HepG2 (cell line): ENCODE data around the gene RHOG. TPM values are rescaled to one million over a fixed set of nuclear protein-coding genes. Genes with fewer than 3 reads are reported as not detected.

Experiments used
- BRF2 ChIP-seq: sonication (generic); formaldehyde crosslinking; IDR thresholded peaks from 2 replicates; pipeline ENCODE4 v1.8.1; 2022; ENCODE audit warnings: mild to moderate bottlenecking, missing genetic modification reagents
- GPN1 ChIP-seq: sonication (generic); formaldehyde crosslinking; IDR thresholded peaks from 2 replicates; pipeline ENCODE4 v1.5.1; 2020; ENCODE audit warnings: missing genetic modification reagents, borderline replicate concordance
- GTF2F1 ChIP-seq: fragments of 150-350 bp; IDR thresholded peaks from 2 replicates; pipeline ENCODE4 v1.6.1; 2014; ENCODE audit warnings: low read length
- ISX ChIP-seq: sonication (generic); formaldehyde crosslinking; conservative IDR thresholded peaks from 2 replicates; pipeline ENCODE4 v1.5.0; 2020; ENCODE audit warnings: missing genetic modification reagents
- KDM4B ChIP-seq: sonication (generic); formaldehyde crosslinking; IDR thresholded peaks from 2 replicates; pipeline ENCODE4 v1.4.0; 2020; ENCODE audit warnings: missing genetic modification reagents
- MAX ChIP-seq: IDR thresholded peaks from 2 replicates; pipeline ENCODE4 v1.6.1; 2012; ENCODE audit warnings: inconsistent platforms
- MED1 ChIP-seq: sonication (generic); formaldehyde crosslinking; IDR thresholded peaks from 2 replicates; pipeline ENCODE4 v1.4.0; 2020; ENCODE audit warnings: missing genetic modification reagents
- MEF2D ChIP-seq: sonication (generic); formaldehyde crosslinking; IDR thresholded peaks from 2 replicates; pipeline ENCODE4 v1.5.1; 2020; ENCODE audit warnings: mild to moderate bottlenecking, missing genetic modification reagents
- MIXL1 ChIP-seq: IDR thresholded peaks from 2 replicates; pipeline ENCODE4 v1.6.1; 2016
- RBM39 ChIP-seq: fragments of 200-400 bp; formaldehyde crosslinking; IDR thresholded peaks from one replicate; pipeline ENCODE4 v1.6.1; 2018; ENCODE audit warnings: antibody characterized with exemption, mild to moderate bottlenecking, low read depth, low read length; ENCODE audit not compliant: poor library complexity, severe bottlenecking
- RFX5 ChIP-seq: IDR thresholded peaks from 2 replicates; pipeline ENCODE4 v1.6.1; 2011; ENCODE audit warnings: low read depth, low read length, improper control_type of control experiment
- SIX1 ChIP-seq: sonication (generic); formaldehyde crosslinking; IDR thresholded peaks from 2 replicates; pipeline ENCODE4 v1.4.0; 2020; ENCODE audit warnings: missing genetic modification reagents, borderline replicate concordance
- TEF ChIP-seq: sonication (generic); formaldehyde crosslinking; IDR thresholded peaks from 2 replicates; pipeline ENCODE4 v1.5.0; 2020; ENCODE audit warnings: missing genetic modification reagents
- THAP11 ChIP-seq: IDR thresholded peaks from 2 replicates; pipeline ENCODE4 v1.6.1; 2016; ENCODE audit warnings: missing biosample characterization, missing genetic modification reagents
- ZNF496 ChIP-seq: sonication (generic); formaldehyde crosslinking; IDR thresholded peaks from 2 replicates; pipeline ENCODE4 v1.8.1; 2023; ENCODE audit warnings: mild to moderate bottlenecking, moderate library complexity, missing genetic modification reagents; ENCODE audit not compliant: insufficient replicate concordance
- ZNF512B ChIP-seq: sonication (generic); formaldehyde crosslinking; IDR thresholded peaks from 2 replicates; pipeline ENCODE4 v1.5.1; 2020; ENCODE audit warnings: missing genetic modification reagents, mild to moderate bottlenecking, borderline replicate concordance
- ZNF646 ChIP-seq: sonication (generic); formaldehyde crosslinking; IDR thresholded peaks from 2 replicates; pipeline ENCODE4 v1.9.0; 2021; ENCODE audit warnings: mild to moderate bottlenecking, missing genetic modification reagents
- ZNF883 ChIP-seq: sonication (generic); formaldehyde crosslinking; IDR thresholded peaks from 2 replicates; pipeline ENCODE4 v1.5.1; 2020; ENCODE audit warnings: mild to moderate bottlenecking, missing genetic modification reagents; ENCODE audit errors: not compliant biosample characterization
- polyA plus RNA-seq, 8 experiments: library from polyadenylated mRNA; depleted of rRNA in 3 of 8; stranded (reverse) in 7 of 8; unstranded in 1 of 8; fragments of >200 nt; fragmentation: Illumina TruSeq in 4 of 8; extraction: Trizol in 4 of 8; gene quantifications; 2 replicates each; pipeline versions ENCODE4 v1.2.1 to v1.2.3, GENCODE V29; 2011 to 2016; ENCODE audit warnings: low read depth in 4 of 8, missing spikeins in 1 of 8, mixed read lengths in 1 of 8; ENCODE audit not compliant: insufficient read depth in 1 of 8
- total RNA-seq, 5 experiments: library from RNA; depleted of rRNA; stranded (reverse); fragments of >200 nt; fragmentation: Illumina TruSeq; extraction: Trizol; gene quantifications; 2 replicates each; pipeline ENCODE4 v1.2.3, GENCODE V29; 2016; ENCODE audit warnings: low read depth in 1 of 5

Gene RHOG
- total and polyA plus RNA-seq, 2 of the 13 experiments (the other 11 are each of a cell fraction or from before 2014, with no cell fraction given) = 7.7 to 23.4 TPM

- peak; percentile 90; the same call in 1 of the 2 replicates for TF ChIP-seq ISX (CRISPR knock-in tag)
- no peak for TF ChIP-seq ZNF496 (CRISPR knock-in tag)
- no peak for TF ChIP-seq GTF2F1
- TF ChIP-seq RBM39 = peak; percentile 87
- peak; percentile 54 for TF ChIP-seq MED1 (CRISPR knock-in tag)
- TF ChIP-seq MIXL1 (CRISPR knock-in tag) = peak; percentile 49; the same call in 1 of the 2 replicates
- peak; percentile 63; the same call in 1 of the 2 replicates for TF ChIP-seq TEF (CRISPR knock-in tag)
- no peak for TF ChIP-seq GPN1 (CRISPR knock-in tag)
- peak; percentile 98 for TF ChIP-seq MAX
- TF ChIP-seq BRF2 (CRISPR knock-in tag) = peak; percentile 90
- TF ChIP-seq ZNF646 = no peak
- peak; percentile 88 for TF ChIP-seq THAP11
- peak; percentile 89 for TF ChIP-seq RFX5
- peak; percentile 84 for TF ChIP-seq ZNF883 (CRISPR knock-in tag)
- TF ChIP-seq MEF2D (CRISPR knock-in tag) = peak; percentile 57
- TF ChIP-seq SIX1 (CRISPR knock-in tag) = no peak
- TF ChIP-seq ZNF512B (CRISPR knock-in tag) = no peak
- TF ChIP-seq KDM4B (CRISPR knock-in tag) = 0 out of 2 replicates have a peak, but pooled peaks have one; percentile 12
Measured at GRCh38 chr11:3797329-3798090, 43.2 kb downstream of the RHOG start, which contains the start of gene NUP98 (continued).
